Stomach smooth muscle (tissue), 2 donors: ENCODE measurements around the gene TBX1.

ENCODE experiments used
- H3K27ac ChIP-seq: one replicate; pipeline ENCODE4 v1.7.0; 2013; ENCODE audit warnings: mild to moderate bottlenecking, low read length, inconsistent platforms
- H3K27me3 ChIP-seq, 2 donors: one replicate each; pipeline ENCODE4 v1.7.0; 2013; ENCODE audit warnings: low read length in 2 of 2; ENCODE audit not compliant: insufficient read depth in 2 of 2, control insufficient read depth in 1 of 2
- H3K36me3 ChIP-seq, 2 donors: one replicate each; pipeline ENCODE4 v1.7.0; 2013; ENCODE audit warnings: low read length in 2 of 2; ENCODE audit not compliant: control insufficient read depth in 2 of 2, insufficient read depth in 2 of 2
- H3K4me1 ChIP-seq: one replicate; pipeline ENCODE4 v1.7.0; 2013; ENCODE audit warnings: low read length; ENCODE audit not compliant: control insufficient read depth, insufficient read depth
- H3K4me3 ChIP-seq, 2 donors: one replicate each; pipeline ENCODE4 v1.7.0; 2013; ENCODE audit warnings: low read length in 2 of 2
- H3K9ac ChIP-seq, 2 donors: one replicate each; pipeline ENCODE4 v1.7.0; 2013; ENCODE audit warnings: low read length in 2 of 2, mild to moderate bottlenecking in 1 of 2
- H3K9me3 ChIP-seq, 2 donors: one replicate each; pipeline ENCODE4 v1.7.0; 2013; ENCODE audit warnings: low read length in 2 of 2; ENCODE audit not compliant: control insufficient read depth in 2 of 2
- donor health status: healthy.
- donor health status: Pancreatic carcinoma.

Gene TBX1

DNA sequence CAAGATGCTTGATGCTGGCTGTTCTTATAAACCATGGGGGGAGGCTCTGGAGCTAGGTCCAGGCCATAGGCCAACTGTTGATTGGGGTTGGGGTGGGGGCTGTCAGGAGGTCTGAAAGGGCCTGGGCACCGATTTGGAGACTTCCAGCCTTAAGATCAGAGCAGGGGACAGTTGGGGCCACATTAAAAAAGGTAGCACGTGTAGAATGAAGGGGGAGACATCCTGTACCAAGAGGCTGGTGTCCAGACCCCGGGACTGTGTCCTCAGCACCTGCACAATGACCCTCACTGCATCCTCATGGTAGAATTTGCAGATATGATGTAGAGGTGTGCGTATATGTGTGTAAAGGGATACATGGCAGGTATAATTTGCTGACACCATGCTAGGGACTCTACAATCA lies 12.4 kb upstream of the TBX1 start:
- Histone ChIP-seq H3K9ac (no peak overlapping the region), H3K36me3 (no peaks in the 10 kb centered on the region), H3K4me1 (no peaks in the 10 kb centered on the region), H3K4me3 (no peak overlapping the region), H3K27me3 (peaks cover 6 to 12% of the 10 kb centered on the region in 2 donors), H3K9me3 (no peaks in the 10 kb centered on the region), H3K27ac (no peak overlapping the region)

DNA sequence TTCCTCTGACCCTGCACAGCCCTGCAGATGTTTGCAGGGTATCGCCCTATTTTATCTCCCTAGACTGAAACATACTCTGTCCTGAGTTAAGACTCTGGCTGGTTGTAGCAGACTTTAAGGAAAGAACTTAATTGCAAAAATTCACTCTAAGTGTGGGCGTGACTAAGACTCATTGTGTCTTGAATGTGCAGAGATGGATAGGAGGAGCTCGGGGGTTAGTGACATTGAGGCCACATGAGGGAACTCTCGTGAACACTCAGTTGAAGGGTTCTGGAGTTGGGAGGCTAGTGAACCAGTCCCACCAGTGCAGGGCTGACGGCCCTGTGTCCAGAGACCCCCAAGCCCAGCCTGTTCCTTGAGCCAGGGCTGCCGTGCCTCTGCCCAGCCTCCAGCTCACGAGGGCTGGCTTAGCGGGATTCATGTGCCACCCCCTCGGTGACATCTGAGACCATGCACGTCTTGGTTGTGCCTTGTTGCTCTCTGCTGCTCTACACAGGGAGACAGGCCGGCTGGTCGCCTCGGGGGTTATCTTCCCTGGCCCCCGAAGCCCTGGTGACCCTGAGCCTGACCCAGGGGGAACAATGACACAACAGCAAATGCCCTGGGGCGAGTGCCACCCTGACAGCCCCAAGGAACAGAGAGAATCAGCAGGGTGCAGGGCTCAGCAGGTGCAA lies 11.4 kb upstream of the TBX1 start:
- H3K4me1 ChIP-seq = no peaks in the 10 kb centered on the region
- no peak overlapping the region for H3K9ac ChIP-seq
- peaks cover 15 to 22% of the 10 kb centered on the region in 2 donors for H3K27me3 ChIP-seq
- H3K4me3 ChIP-seq = no peak overlapping the region
- no peaks in the 10 kb centered on the region for H3K36me3 ChIP-seq
- no peak overlapping the region for H3K27ac ChIP-seq
- no peaks in the 10 kb centered on the region for H3K9me3 ChIP-seq

DNA sequence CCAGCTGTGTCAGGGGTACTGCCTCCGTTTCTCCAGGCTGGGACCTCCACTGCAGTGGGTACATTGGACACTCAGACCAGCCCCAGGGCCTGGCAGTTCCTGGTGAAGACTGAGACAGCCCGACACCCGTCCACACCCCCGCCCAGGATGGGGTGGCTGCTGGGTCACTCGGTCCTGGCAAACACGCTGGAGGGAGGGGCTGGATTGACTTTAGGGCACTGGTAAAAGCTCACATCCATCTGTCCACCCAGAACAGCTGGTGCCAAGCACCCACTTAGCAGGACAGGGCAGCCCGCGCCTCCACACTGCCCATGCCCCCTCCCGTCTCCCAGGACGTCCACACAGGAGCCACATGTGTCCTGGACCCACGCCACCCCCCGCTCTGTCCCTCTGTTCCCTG lies 10.7 kb upstream of the TBX1 start:
- Histone ChIP-seq H3K36me3 (no peaks in the 10 kb centered on the region), H3K9me3 (no peaks in the 10 kb centered on the region), H3K27ac (no peak overlapping the region), H3K27me3 (peaks cover 22 to 29% of the 10 kb centered on the region in 2 donors), H3K4me1 (no peaks in the 10 kb centered on the region), H3K4me3 (no peak overlapping the region), H3K9ac (no peak overlapping the region)

DNA sequence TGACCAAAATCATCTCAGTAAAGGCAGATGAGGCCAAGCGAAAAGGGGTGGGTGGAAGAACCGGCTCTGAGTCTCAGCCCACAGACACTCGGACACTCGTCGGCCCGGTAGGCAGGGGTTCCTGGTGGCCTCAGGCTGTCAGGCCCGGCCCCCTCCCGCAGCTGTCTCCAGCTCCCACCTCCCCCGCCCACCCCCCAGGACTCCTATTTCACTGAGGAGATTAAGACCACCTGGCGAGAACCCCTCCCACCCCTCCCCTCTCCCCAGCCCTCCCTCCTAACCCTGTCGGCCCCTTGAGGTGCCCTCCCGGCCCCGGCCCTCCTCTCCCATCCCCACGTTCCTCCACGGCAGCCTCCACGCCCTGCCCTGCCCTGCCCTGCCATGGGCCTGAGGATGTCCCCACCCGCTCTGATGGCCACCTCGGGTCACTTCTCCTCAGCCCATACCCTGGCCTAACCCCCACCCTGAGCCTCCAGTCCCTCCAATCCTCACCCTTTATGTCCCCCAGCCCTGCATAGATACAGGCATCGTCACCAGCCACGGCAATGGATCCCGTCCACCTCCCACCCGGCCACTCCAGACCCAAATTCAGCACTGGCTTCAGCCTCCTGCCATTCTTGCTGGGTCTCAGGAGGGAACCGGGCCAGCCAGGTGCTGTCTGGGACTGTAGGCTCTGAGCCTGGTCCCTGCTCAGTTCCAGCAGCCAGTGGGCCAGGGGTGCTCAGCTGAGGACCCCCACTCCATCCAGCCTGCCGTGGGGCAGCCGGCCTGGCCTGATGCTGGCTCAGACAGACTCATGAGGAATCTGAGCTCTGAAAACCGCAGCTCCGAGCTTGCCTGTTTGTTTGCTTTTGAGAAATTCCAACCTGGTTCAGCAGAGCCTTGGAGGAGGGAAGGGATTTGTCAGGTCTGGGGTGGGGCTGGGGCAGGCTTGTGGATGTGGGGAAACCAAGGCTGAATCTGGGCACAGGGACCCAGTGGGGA lies 9.8 kb upstream of the TBX1 start:
- H3K27me3 ChIP-seq = peaks cover 23 to 38% of the 10 kb centered on the region in 2 donors
- H3K27ac ChIP-seq = no peak overlapping the region
- H3K9me3 ChIP-seq = no peaks in the 10 kb centered on the region
- H3K4me3 ChIP-seq = no peak overlapping the region
- peaks cover 6% of the 10 kb centered on the region for H3K4me1 ChIP-seq
- H3K9ac ChIP-seq = no peak overlapping the region
- no peaks in the 10 kb centered on the region for H3K36me3 ChIP-seq

DNA sequence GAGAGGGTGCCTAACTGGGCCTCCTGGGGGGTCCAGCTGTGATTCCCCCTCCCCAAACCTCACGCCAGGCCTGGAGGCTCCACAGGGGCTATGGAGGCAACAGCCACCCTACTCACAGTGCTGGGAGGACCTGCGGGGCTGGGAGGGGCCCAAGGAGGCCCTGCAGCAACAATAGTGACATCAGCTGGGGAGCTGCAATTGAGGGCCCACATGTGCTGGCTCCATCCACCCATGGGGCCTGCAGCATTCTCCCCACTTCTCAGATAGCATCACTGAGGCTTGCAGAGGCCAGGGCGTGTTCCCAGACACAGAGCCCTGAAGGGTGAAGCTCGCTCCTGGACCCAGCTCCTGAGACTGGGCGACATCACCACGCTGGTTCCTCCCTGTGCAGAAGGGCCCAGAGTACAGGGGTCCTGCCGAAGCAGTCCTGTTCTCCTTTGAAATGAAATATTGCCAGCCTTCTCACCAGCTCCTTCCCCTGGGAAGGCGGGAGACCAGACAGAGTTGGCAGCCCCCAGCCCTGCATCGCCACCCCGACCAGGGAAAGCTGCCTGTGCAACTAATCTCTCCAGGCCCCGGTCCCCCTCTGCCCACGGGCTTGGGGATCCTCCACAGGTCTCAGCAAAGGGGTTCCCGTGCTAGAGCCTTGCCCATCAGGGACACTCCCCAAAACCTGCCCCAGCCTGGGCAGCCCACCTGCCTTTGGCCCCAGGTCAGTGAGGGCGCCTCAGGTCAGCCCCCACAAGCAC lies 8.9 kb upstream of the TBX1 start:
- Histone ChIP-seq H3K9me3 (no peaks in the 10 kb centered on the region), H3K27me3 (peaks cover 30 to 47% of the 10 kb centered on the region in 2 donors), H3K36me3 (no peaks in the 10 kb centered on the region), H3K4me3 (no peak overlapping the region), H3K4me1 (peaks cover 14% of the 10 kb centered on the region), H3K9ac (no peak overlapping the region), H3K27ac (no peak overlapping the region)

DNA sequence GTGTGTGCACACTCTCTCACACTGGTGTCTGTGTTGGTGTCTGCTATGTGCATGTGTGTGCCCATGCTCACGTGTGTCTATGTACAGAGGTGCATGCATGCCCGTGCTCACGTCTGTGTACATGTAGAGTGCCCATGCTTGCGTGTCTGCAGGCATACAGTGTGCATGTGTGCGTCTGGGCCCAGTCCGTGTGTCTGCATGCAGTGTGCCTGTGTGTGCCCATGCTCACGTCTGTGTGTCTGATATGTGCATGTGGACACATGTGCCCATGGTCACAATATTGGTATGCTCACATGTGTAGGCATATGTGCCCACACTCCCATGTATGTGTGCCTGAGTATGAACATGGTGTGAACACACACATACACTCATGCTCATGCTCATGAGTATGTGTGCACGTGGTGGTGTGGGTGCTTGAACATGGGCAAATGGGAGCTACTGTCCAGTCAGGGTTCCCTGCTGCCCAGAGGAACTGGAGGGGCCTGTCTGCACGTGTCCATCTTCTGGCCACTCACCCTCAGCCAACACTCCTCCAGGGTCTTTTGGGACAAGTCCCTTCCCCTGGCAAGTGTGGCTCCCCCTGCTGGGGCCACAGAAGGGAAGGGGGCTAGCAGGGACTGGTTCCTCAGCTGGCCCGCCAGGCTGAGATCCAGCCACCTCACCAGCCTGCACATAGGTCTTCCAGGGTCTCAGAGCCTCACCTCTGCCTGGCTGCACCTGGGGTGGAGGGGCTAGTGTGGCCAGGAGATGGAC lies 7.3 kb upstream of the TBX1 start:
- Histone ChIP-seq H3K4me1 (peaks cover 17% of the 10 kb centered on the region), H3K36me3 (no peaks in the 10 kb centered on the region), H3K4me3 (no peak overlapping the region), H3K9ac (no peak overlapping the region), H3K27ac (no peak overlapping the region), H3K9me3 (no peaks in the 10 kb centered on the region), H3K27me3 (peaks cover 34 to 62% of the 10 kb centered on the region in 2 donors)

DNA sequence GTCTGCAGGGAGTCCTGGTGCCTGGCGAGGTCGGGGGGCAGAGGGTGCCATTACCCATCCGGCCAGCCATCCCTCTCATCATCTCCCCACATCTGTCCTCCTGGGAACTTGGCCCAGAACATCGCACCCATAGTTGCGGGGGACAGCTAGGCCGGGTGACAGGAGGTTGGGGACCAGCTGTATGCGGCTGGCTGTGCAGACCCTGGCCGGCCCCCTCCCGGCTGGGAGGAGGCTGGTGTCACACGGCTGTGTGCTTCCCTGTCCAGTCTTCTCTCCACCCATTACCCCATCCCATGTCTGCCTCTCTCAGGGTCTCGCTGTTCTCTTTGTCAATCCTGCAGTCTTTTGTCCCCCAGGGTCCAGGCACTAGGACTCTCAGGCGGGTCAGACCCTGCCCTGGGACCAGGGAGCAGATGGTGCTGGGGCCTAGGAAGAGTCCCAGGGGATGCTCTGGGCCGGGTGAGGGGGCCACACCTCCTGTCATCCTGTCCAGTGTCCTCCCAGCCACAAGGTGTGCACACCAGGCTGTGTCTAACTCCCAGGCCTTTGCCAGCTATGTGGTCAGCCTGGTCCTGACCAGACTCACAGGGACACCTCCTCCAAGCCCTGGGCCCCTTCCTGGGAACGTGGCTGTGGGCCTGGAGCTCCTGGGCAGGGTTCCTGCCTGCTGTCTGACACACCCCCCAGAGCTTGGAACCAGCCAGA lies 6.4 kb upstream of the TBX1 start:
- H3K9me3 ChIP-seq = no peaks in the 10 kb centered on the region
- no peak overlapping the region for H3K9ac ChIP-seq
- no peaks in the 10 kb centered on the region for H3K36me3 ChIP-seq
- H3K27me3 ChIP-seq = peaks cover 40 to 70% of the 10 kb centered on the region in 2 donors
- no peak overlapping the region for H3K27ac ChIP-seq
- H3K4me1 ChIP-seq = peaks cover 18% of the 10 kb centered on the region
- H3K4me3 ChIP-seq = no peak overlapping the region

DNA sequence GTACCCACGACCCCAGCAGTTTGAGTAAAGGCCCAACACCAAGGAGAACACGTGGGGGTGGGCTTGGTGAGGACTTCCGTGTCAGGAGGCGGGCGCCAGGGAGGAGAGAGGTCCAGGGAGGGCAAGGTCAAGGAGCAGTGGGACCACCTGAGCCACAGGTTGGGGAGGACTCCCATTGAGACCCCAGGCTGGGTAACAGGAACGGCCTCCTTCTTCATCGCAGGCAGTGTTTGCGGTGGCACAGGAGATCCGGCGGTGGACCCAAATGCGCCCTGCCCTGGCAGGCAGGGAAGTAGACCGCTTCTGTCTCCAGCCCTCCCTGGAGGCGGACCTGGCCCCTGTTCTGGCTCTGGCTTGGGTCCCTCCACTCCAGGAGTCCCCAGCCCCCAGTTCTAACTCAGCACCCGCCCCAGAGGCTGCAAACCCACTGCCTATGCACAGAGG lies 5.9 kb upstream of the TBX1 start:
- no peak overlapping the region for H3K4me3 ChIP-seq
- H3K4me1 ChIP-seq = peaks cover 23% of the 10 kb centered on the region
- H3K36me3 ChIP-seq = no peaks in the 10 kb centered on the region
- H3K9me3 ChIP-seq = no peaks in the 10 kb centered on the region
- H3K9ac ChIP-seq = no peak overlapping the region
- peaks cover 44 to 76% of the 10 kb centered on the region in 2 donors for H3K27me3 ChIP-seq
- no peak overlapping the region for H3K27ac ChIP-seq

DNA sequence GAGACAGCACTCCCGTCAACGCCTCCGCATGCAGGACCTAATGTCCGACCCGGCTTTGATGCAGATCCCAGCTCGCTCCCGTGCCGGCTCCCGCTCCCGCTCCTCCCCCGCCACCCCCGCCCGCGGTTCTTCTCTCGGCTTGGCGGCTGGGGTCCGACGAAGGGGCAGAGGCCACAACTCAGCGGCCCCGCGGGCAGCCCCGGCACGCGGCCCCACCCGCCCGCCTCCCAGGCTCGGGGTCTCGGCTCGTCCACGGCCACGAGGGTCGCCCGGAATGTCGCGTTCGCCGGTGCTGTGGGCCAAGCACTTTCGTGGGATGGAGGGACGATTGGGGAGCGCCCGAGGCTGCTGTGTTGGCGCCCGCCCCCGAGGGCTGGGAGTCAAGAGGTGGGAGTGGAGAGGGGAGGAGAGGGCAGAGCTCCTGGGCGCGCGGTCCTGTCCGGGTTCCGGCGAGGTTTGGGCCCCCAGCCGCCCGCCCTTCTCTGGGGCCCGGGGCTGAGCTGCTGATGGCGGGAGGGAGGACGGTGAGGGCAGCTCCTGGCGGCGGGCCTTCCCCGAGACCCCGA lies 5.3 kb upstream of the TBX1 start:
- Histone ChIP-seq H3K4me3 (no peak overlapping the region), H3K27ac (no peak overlapping the region), H3K9ac (no peak overlapping the region), H3K9me3 (no peaks in the 10 kb centered on the region), H3K36me3 (no peaks in the 10 kb centered on the region), H3K27me3 (peaks cover 46 to 79% of the 10 kb centered on the region in 2 donors), H3K4me1 (peaks cover 23% of the 10 kb centered on the region)
